Breast epithelium (tissue), 3 donors: ENCODE data around the gene GNAO1.

ENCODE experiments used
- POLR2A ChIP-seq: fragments of 450-650 bp; IDR thresholded peaks from one replicate; pipeline ENCODE4 v1.6.1; 2016; ENCODE audit warnings: antibody characterized with exemption, mild to moderate bottlenecking, moderate library complexity
- POLR2AphosphoS5 ChIP-seq, 3 donors: sonication (generic); formaldehyde crosslinking; IDR thresholded peaks; one replicate each; pipeline ENCODE4 v1.6.1; 2017; ENCODE audit warnings: antibody characterized with exemption in 3 of 3
- TF ChIP-seq, protein P1 (sequence below), 3 donors: fragments of 450-650 bp; IDR thresholded peaks; one replicate each; pipeline ENCODE4 v1.5.1; 2016 to 2017; ENCODE audit warnings: antibody characterized with exemption in 3 of 3, mild to moderate bottlenecking in 3 of 3, moderate library complexity in 3 of 3

DNA sequence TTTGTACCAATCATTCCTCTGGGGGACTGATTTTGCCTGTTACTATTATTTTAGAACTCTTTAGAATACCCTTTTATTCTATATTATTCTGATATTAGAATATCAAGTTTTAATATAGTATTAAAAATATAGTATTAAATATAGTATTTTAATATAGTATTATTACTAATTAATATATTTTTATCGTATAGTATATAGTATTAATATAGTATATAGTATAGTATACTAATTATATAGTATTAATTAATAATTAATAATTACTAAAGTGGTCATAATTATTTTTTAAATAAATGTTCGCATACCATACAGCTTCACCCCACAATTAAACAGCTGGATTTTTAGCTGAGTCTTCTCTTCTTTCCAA, 73.3 kb downstream of the GNAO1 start:
- TF ChIP-seq, protein P1, sequence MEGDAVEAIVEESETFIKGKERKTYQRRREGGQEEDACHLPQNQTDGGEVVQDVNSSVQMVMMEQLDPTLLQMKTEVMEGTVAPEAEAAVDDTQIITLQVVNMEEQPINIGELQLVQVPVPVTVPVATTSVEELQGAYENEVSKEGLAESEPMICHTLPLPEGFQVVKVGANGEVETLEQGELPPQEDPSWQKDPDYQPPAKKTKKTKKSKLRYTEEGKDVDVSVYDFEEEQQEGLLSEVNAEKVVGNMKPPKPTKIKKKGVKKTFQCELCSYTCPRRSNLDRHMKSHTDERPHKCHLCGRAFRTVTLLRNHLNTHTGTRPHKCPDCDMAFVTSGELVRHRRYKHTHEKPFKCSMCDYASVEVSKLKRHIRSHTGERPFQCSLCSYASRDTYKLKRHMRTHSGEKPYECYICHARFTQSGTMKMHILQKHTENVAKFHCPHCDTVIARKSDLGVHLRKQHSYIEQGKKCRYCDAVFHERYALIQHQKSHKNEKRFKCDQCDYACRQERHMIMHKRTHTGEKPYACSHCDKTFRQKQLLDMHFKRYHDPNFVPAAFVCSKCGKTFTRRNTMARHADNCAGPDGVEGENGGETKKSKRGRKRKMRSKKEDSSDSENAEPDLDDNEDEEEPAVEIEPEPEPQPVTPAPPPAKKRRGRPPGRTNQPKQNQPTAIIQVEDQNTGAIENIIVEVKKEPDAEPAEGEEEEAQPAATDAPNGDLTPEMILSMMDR (IDR thresholded peaks at IDR 0.05), result no peak
- TF ChIP-seq POLR2A (no peak), POLR2AphosphoS5 (IDR thresholded peaks at IDR 0.05) (no peak)
